Stimulated activated CD8-positive, alpha-beta memory T cell treated with anti-CD3 and anti-CD28 coated beads, Interleukin-7, amount 100 ng/mL, for 4 hours (primary cell): Measurements from ENCODE around the gene ADM.

Experiments
- DNase-seq, 2 donors: peaks; one replicate each; pipeline ENCODE4 v3.0.0-alpha.2; 2020; ENCODE audit warnings: low read depth in 2 of 2

The ADM gene

DNA sequence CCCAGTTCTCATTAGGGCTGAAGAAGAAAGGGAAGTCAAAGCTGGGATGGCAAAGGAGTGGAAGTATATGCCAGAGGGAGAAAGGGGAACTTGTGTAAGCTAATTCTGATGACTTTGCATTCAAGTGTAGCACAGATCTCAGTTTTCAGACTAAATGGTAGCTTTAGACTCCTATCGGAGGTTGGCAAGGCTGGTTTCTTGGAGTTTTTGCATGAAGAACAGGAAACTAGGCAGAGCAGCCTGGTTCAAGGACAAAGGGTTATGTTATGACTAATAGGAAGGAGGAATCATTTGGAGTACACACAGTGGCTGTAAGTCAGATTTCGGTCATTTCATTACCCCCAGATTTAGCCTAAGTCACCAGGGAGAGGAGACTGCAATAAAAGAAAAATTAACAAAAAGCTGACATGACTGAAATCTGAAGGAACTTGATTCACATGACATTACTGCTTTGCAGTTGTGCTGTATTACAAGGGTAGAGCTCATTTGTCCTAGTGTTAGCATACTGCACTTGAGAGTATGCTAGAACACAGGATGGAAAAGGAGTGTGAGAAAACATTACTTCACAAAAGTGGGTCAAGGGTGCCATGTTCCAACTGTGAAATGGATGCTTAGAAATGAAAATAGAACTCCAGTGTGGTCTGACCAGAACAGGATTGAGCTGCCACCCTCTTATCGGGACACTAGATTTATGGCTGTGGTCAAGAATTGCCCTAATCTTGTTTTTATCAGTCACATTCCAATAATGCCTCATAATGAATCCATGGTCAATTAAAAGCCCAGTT lies 23.6 kb downstream of the ADM start:
- no peak for DNase-seq

DNA sequence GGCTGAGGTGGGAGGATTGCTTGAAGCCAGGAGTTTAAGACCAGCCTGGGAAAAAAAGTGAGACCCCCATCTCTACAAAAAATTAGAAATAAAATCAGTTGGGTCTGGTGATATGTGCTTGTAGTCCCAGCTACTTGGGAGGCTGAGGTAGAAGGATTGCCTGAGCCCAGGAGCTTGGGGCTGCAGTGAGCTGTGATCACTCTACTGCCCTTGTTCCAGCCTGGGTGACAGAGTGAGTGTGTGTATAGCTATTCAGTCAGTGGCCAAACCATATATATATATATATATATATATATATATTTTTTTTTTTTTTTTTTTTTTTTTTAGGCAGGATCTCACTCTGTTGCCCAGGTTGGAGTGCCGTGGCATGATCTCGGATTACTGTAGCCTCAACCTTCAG lies 24.5 kb downstream of the ADM start:
- no peak for DNase-seq

DNA sequence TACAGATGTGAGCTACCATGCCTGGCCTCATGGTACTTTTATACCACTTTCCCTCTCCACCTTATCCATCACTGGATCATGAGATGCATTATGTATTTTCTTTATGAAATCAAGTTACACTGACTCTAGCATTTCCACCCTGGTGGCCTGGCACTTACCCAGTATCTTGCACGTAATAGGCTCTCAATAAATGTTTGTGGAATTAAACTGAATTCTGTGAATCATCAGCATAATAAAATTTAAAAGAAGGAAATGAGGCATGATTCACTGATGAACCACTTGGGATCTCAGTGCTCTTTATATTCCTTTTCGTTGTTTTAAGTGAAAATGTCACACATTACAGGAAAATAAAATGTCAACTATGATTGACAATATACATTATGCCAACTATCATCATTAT lies 25.1 kb downstream of the ADM start:
- no peak for DNase-seq

DNA sequence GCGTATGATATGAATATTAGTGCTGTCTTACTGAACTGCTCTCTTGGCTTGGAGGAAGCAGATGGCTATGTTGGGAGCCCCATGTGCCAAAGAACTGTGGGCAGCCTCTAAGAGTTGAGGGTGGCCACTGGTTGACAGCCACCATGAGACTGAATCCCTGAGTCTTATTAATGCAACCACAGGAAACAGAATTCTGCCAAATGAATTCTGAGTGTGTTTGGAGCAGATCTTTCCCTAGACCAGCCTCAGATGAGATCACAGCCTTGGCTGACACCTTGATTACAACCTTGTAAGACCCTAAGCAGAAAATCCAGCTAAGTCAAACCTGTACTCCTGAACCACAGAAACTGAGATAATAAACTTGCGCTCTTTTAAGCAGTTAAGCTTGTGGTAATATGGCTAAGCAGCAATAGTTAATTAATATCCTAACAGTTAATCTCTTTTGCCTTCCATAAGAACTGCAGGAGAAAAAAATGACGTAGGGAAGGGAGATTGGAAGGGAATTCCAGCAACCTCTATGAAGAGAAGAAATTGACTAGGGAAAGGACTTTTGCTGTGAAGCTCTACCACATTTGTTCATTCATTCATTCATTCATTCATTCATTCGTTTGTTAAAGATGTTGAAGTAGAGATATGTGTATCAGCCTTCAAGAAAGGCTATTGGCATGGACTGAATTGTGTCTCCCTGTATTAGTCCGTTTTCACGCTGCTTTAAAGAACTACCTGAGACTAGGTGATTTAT lies 26.8 kb downstream of the ADM start:
- DNase-seq, result no peak

DNA sequence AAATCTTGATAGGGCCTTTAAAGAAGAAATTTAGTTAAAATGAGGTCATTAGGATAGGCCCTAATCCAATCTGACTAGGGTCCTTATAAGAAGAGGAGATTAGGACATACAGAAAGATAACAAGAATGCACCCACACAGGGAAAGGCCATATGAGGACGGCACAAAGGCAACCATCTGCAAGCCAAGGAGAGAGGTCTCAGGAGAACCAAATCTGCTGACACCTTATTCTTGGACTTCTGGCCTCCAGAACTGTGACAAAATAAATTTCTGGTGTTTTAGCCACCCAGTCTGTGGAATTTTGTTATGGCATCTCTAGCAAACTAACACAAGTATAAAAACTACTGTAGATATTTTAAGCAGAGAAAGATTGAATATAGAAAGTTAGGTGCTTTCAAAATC lies 28.6 kb downstream of the ADM start:
- no peak for DNase-seq

DNA sequence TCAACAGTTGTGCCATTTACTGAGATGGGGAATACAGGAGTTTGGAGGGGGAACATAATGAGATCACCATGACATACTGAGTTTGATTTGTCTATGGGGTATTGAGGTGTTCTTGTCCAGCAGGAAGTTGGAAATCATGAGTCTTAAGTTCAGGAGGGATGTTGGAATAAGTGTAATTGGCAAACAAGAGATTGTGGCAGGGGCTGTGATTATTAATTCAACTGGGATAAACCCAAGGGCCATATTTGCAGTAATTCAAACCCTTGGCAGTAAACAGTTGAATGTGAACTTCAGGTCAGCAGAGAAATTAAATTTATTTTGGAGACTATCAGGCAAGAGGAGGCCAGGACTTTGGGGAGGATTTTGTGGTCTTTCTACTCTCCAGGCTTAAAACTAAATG lies 33.4 kb downstream of the ADM start:
- no peak for DNase-seq

DNA sequence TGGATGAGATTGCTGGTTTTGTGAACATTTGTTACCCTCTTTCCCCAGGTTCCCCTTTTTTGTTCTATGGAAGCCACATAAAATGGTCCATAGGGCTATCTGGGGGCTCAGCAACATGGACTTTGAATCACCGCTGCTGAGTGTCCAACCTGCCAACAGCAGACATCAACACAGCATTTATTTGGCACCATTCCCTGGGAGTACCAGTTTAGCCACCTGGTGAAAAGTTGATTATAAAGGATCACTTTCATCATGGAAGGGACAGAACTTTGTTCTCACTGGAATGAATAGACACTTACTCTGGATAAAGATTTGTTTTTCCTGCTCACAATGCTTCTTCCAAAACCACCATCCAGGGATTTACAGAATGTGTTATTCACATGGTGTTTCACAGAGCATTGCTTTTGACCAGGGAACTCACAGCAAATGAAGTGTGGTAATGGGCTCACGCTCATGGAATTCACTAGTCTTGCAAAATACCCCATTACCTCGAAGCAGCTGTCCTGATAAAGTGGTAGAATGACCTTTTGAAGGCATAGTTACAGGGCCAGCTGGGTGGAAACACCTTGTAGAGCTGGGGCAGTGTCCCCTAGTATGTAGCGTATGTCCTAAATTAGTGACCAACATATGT lies 43.9 kb downstream of the ADM start:
- no peak for DNase-seq

DNA sequence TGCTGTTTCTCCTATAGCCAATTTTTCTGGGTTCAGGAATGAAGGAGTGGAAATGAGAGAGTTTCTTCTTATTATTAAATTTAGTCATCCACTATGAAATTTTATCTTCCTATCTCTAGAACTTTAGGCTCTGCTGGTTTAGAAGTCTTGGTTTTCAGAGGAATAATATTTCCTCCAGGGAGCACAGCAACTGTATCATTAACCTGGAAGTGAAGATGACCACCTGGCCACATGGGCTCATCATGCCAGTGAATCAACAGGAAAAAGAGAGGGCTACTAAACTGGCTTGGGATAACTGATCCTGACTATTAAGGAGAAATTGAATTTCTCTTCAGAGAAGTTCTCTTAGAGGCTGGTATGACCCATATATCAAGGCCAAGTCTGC lies 44.4 kb downstream of the ADM start:
- no peak for DNase-seq

DNA sequence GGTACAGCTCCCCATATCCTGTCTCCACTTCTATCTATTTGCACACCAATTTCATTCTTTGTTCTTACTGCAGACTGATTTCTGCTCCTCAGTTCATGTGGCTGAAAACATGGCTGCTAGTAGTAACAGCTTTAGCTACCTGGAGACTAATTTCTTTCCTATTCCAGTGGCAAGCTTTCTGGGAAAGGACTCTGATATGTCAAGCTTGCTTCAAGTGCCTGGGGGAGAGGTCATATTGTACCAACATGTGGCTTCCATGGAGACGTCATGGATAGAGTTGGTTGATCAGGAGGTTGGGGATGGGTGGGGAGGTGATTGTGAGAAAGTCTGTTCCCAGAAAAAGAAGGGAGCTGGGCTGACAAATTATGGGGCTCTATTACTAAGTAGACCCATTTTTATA lies 44.9 kb downstream of the ADM start:
- no peak for DNase-seq

DNA sequence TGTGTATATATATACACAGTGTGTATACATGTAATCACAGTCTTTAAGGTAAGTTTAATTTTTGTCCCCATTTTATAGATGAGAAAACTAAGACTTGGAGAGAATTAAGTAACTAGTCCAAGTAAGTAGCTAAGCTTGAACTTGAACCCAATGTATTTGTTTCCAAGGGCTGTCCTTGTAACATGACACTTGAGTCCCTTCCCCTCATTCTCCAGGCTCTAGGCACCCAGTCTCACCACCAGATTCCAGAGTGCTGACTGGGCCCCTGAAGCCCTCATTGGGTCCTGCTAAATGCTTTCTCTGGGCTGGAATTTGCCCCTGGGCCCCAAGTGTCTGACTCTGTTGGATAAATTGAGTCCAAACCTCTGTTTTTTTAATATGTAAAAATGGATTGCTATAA lies 45.5 kb downstream of the ADM start:
- no peak for DNase-seq

DNA sequence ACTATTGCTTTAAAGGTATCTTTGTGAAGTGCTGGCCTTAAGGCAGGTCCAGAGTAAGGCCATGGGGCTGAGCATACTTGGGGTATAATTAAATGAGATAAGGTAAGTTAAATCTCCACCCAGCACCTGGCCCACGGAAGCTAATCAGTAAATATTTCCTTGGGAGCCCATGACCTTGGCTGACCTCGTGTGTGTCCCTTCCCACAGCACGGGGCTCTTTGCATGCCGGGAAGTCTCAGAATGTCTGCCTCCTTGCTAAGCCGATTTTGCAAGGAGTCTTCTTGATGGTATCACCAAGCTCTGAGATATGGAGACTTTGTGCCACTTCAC lies 46.5 kb downstream of the ADM start:
- no peak for DNase-seq

DNA sequence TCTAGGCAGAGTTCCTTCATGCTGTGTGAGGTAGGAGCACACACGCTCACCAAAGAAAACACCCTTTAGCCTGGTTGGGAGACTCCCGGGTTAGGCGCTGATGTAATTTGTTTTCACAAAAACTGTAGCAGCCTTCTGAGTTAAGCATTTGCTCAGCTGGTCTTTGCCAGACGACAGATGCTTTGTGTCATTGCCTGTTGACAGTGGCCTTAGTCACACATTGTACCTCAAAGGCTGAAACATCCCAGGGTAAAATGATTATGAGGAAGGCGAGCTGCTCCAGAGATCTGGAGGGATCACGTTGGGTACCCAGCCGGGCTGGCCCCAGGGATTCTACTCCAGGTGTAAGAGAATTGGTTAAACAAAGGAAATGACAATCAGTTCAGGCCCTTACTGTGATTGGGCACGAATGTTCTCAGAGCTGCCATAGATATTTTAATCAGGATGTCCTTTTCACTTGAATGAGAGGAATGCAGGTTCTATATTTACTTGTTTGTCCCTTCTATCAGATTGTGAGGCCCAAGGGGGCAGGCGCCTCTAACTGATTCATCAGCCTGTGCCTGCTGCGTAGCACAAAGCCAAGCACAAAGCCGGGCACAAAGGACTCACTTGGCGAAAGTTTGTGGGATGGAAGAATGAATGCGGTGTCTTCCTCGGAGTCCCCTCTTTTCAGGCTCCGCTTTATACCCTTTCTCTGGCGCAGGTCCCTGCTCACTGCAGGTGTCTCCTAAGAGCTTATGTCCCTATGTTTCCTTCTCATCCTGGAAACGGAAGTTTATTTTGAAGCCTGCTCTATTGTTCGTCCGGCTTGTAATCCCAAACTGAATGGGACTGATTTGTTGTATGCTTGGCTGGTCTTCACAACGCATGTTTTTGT lies 47.1 kb downstream of the ADM start:
- DNase-seq, result no peak

DNA sequence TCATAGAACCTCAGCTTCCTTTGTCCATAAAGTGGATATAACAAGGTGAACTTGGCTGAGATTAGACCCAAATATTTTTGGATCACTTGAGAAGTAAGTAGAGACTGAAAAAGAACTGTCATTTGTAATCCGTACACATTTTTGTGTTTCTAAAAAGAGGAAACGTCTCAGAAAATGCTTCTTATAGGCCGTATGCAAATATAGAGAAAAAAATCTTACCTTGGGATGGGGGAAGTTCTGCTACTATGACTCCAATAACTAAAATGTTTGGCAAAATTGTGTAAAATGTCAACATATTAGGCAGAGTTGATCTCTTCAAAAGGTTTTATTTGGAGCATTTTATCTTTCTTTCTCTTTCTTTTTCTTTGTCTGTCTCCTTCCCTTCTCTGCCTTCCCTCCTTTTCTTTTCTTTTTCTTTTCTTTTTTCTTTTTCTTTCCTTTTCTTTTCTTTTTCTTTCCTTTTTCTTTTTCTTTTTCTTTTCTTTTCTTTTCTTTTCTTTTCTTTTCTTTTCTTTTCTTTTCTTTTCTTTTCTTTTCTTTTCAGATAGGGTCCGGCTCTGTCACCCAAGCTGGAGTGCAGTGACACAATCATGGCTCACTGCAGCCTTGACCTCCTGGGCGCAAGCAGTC lies 48.2 kb downstream of the ADM start:
- DNase-seq, result no peak

DNA sequence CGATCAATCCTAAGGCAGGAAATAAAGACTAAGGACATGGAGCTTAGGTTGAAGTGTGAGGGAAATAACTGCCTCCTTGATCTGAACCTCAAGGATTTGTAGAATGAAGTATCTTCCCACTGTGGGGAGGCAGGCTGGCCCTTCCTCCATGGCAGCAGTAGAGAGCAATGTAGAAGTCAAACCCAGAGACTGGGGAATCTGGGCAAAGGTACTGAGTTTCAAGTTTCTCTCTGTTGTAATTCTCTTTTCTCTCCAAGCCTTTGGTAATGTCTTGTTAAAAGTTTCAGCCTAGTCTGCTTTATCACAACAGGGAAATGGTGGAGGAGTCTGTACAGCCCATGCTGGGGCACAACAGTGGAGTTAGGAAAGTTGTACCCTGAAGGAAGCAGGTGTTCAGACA lies 49.5 kb downstream of the ADM start:
- DNase-seq, result no peak

DNA sequence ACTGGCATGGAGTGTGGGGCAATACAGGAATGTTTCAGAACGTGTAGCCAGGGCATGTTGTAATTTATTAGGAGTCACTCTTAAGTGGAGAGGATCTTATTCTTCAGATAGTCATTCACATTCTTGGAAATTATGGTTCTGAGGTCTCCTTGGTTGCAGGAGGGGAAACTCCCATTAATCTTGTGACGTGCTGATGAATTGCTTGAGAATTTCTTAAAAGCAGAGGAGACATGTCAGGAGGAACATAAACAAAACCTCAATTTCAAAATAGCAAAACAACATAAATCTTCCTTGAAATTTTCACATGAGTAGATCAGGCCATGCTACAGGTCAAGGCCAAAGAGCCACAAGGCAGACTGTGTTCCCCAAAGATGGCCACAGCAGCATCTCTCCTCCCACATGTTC lies 50.4 kb downstream of the ADM start:
- no peak for DNase-seq

DNA sequence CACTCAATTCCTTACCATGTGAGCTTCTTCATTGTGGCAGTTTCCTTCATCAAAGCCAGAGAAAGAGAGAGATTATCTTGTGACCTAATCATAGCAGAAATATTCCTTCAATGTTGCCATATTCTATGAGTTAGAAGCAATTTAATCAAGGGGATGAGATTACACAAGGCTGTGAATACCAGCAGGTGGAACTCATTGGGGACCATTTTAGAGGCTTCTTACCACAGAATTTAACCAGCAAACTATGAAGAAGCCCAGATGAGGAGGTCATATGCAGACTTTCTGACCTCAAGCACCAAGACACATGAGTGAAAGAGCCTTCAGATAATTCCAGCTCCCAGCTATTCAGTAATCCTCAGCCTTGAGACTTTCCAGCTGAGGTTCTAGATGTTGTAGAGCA lies 51.3 kb downstream of the ADM start:
- no peak for DNase-seq
